Measurements from ENCODE around the gene TTC34.
"Not testable (repeated sequence)": the region's sequence is repeated elsewhere in the genome, so short reads cannot be mapped to it uniquely, and the experiment has no call there.

TTC34 gene

GRCh38 chr1:2659806-2660205 lies 141.7 kb downstream of the TTC34 start:
- not testable (repeated sequence) for DNase-seq

- not testable (repeated sequence) for DNase-seq
Observed at GRCh38 chr1:2657909-2658308, 143.6 kb downstream of the TTC34 start.

- not testable (repeated sequence) for DNase-seq
Observed at GRCh38 chr1:2657124-2657523, 144.4 kb downstream of the TTC34 start.

- not testable (repeated sequence) for DNase-seq
Observed at GRCh38 chr1:2655598-2656434, 145.7 kb downstream of the TTC34 start.

- DNase-seq = not testable (repeated sequence)
Observed at GRCh38 chr1:2654443-2654948, 147.0 kb downstream of the TTC34 start.

- not testable (repeated sequence) for DNase-seq
Observed at GRCh38 chr1:2653741-2654442, 147.6 kb downstream of the TTC34 start.

- DNase-seq = not testable (repeated sequence)
Observed at GRCh38 chr1:2652926-2653571, 148.4 kb downstream of the TTC34 start.

GRCh38 chr1:2652152-2652925 lies 149.2 kb downstream of the TTC34 start:
- not testable (repeated sequence) for DNase-seq

GRCh38 chr1:2650967-2651645 lies 150.4 kb downstream of the TTC34 start:
- no peak for DNase-seq

GRCh38 chr1:2646837-2647236 lies 154.7 kb downstream of the TTC34 start:
- DNase-seq = peak; percentile 30

GRCh38 chr1:2645776-2646175 lies 155.7 kb downstream of the TTC34 start:
- DNase-seq = no peak

- no peak for DNase-seq
Observed at GRCh38 chr1:2645143-2645542, 156.3 kb downstream of the TTC34 start.

- no peak for DNase-seq
Observed at GRCh38 chr1:2644591-2645101, 156.8 kb downstream of the TTC34 start.

GRCh38 chr1:2644171-2644570 lies 157.3 kb downstream of the TTC34 start:
- no peak for DNase-seq

- no peak for DNase-seq
Observed at GRCh38 chr1:2643414-2644077, 157.9 kb downstream of the TTC34 start.

- DNase-seq = peak; percentile 93
Observed at GRCh38 chr1:2642560-2643413, 158.7 kb downstream of the TTC34 start.

GRCh38 chr1:2642131-2642559 lies 159.3 kb downstream of the TTC34 start:
- DNase-seq = no peak

GRCh38 chr1:2641381-2642130 lies 159.9 kb downstream of the TTC34 start:
- no peak for DNase-seq

- no peak for DNase-seq
Observed at GRCh38 chr1:2640626-2641025, 160.9 kb downstream of the TTC34 start.
